GM12878 (cell line): Measurements from ENCODE around the gene KCNS1. TPM values are rescaled to one million over a fixed set of nuclear protein-coding genes. Genes with fewer than 3 reads are reported as not detected.

ENCODE experiments used
- ATAC-seq: fragments of 200-7000 bp; cut with Tn5 transposase; 3 replicates; pipeline ENCODE4 v1.9.1; 2020; ENCODE audit warnings: mild to moderate bottlenecking, moderate library complexity
- BruUV-seq: library from RNA; stranded (reverse); fragments of 400-500 nt; replicated peaks from 2 replicates; lab custom pipeline; 2021; lab: Mats Ljungman, UMichigan
- CTCF ChIA-PET: fragments of 300-600 bp; sonication (Branson Sonifier 250); formaldehyde crosslinking; extraction: SDS; loops from one replicate; lab custom pipeline; 2021; ENCODE audit warnings: inconsistent platforms; lab: Yijun Ruan, JAX
- POLR2A ChIA-PET: fragments of 350-600 bp; formaldehyde crosslinking; extraction: SDS; loops from one replicate; lab custom pipeline; 2021; ENCODE audit warnings: inconsistent platforms; lab: Charles Lee
- RAD21 ChIA-PET: fragments of 300-600 bp; sonication (Branson Sonifier 250); formaldehyde crosslinking; loops from one replicate; lab custom pipeline; 2023; ENCODE audit warnings: antibody characterized with exemption; ENCODE audit not compliant: unreplicated experiment; lab: Charles Lee
- SMC1A ChIA-PET: fragments of 300-600 bp; sonication (Branson Sonifier 250); formaldehyde crosslinking; loops from one replicate; lab custom pipeline; 2023; ENCODE audit not compliant: unreplicated experiment, uncharacterized antibody; lab: Charles Lee
- DNase-seq: peaks from one replicate; pipeline ENCODE4 v3.0.0-alpha.2; 2011; ENCODE audit warnings: low read depth, low spot score
- FAIRE-seq: peaks from 3 replicates; lab custom pipeline; 2011; peaks lifted over from hg19 to GRCh38; lab: Jason Lieb, UNC
- H2AFZ ChIP-seq: 2 replicates; pipeline ENCODE4 v1.6.0; 2011; ENCODE audit warnings: low read depth, low read length, control low read depth; ENCODE audit not compliant: control insufficient read depth
- H3K27ac ChIP-seq: 2 replicates; pipeline ENCODE4 v1.5.1; 2011; ENCODE audit warnings: control low read depth; ENCODE audit not compliant: control insufficient read depth, insufficient read depth
- H3K27me3 ChIP-seq, 2 experiments: replicated peaks in 1 of 2; 2 replicates each; pipeline versions ENCODE4 v1.6.0 to v1.6.1; 2011; ENCODE audit warnings: low read length in 1 of 2; ENCODE audit not compliant: control insufficient read depth in 2 of 2, insufficient read depth in 2 of 2
- H3K36me3 ChIP-seq, 2 experiments: 2 replicates each; pipeline ENCODE4 v1.5.1; 2011; ENCODE audit warnings: low read length in 1 of 2; ENCODE audit not compliant: control insufficient read depth in 2 of 2, insufficient read depth in 2 of 2
- H3K4me1 ChIP-seq: 2 replicates; pipeline ENCODE4 v1.6.1; 2011; ENCODE audit warnings: mild to moderate bottlenecking, low read length, moderate library complexity, mixed read lengths; ENCODE audit not compliant: control insufficient read depth, insufficient read depth
- H3K4me2 ChIP-seq: 2 replicates; pipeline ENCODE4 v1.6.0; 2011; ENCODE audit warnings: control low read depth; ENCODE audit not compliant: control insufficient read depth, insufficient read depth
- H3K4me3 ChIP-seq: fragments of 200-600 bp; sonication (generic); 2 replicates; pipeline ENCODE4 v1.5.1; 2016
- H3K79me2 ChIP-seq: 2 replicates; pipeline ENCODE4 v1.6.0; 2011; ENCODE audit warnings: low read length; ENCODE audit not compliant: control insufficient read depth, insufficient read depth
- H3K9ac ChIP-seq: 2 replicates; pipeline ENCODE4 v1.8.0; 2011; ENCODE audit warnings: low read length, control low read depth, mixed read lengths; ENCODE audit not compliant: control insufficient read depth, insufficient read depth
- H3K9me3 ChIP-seq: replicated peaks from 3 replicates; pipeline ENCODE4 v1.5.1; 2011; ENCODE audit warnings: mild to moderate bottlenecking, low read length; ENCODE audit not compliant: control insufficient read depth, insufficient read depth
- H4K20me1 ChIP-seq: 2 replicates; pipeline ENCODE4 v1.6.0; 2011; ENCODE audit not compliant: control insufficient read depth, insufficient read depth
- ATF7 ChIP-seq: fragments of 450-650 bp; IDR thresholded peaks from 2 replicates; pipeline ENCODE4 v1.6.1; 2016; ENCODE audit warnings: low read depth, mild to moderate bottlenecking
- BACH1 ChIP-seq: fragments of 450-650 bp; IDR thresholded peaks from 2 replicates; pipeline ENCODE4 v1.6.1; 2017; ENCODE audit warnings: mild to moderate bottlenecking, borderline replicate concordance
- CHD1 ChIP-seq: IDR thresholded peaks from 2 replicates; pipeline ENCODE4 v1.6.1; 2012; ENCODE audit warnings: low read depth, low read length, improper control_type of control experiment
- CHD2 ChIP-seq: IDR thresholded peaks from 2 replicates; pipeline ENCODE4 v1.6.1; 2011; ENCODE audit warnings: low read depth, low read length, improper control_type of control experiment, borderline replicate concordance
- CTCF ChIP-seq, 3 experiments: IDR thresholded peaks in 2 of 3; conservative IDR thresholded peaks in 1 of 3; 2 replicates each; pipeline ENCODE4 v1.5.1; 2011; ENCODE audit warnings: low read depth in 3 of 3, low read length in 3 of 3, mild to moderate bottlenecking in 3 of 3, control low read depth in 2 of 3, moderate library complexity in 2 of 3, inconsistent platforms in 1 of 3, mixed read lengths in 1 of 3; ENCODE audit not compliant: control insufficient read depth in 2 of 3, insufficient read depth in 1 of 3; ENCODE audit errors: extremely low read depth in 1 of 3
- ESRRA ChIP-seq: IDR thresholded peaks from 2 replicates; pipeline ENCODE4 v1.6.1; 2012; ENCODE audit warnings: mild to moderate bottlenecking, low read length, improper control_type of control experiment
- ETV6 ChIP-seq, 2 experiments: fragments of 450-650 bp in 1 of 2; IDR thresholded peaks in 1 of 2; conservative IDR thresholded peaks in 1 of 2; 2 replicates each; pipeline ENCODE4 v1.6.1; 2014; ENCODE audit warnings: antibody characterized with exemption in 1 of 2, borderline replicate concordance in 1 of 2, low read depth in 1 of 2, mild to moderate bottlenecking in 1 of 2, moderate library complexity in 1 of 2
- HDAC2 ChIP-seq: fragments of 200-600 bp; sonication (generic); IDR thresholded peaks from 2 replicates; pipeline ENCODE4 v1.6.1; 2017
- KDM1A ChIP-seq: fragments of 200-600 bp; sonication (generic); IDR thresholded peaks from 2 replicates; pipeline ENCODE4 v1.6.1; 2016; ENCODE audit warnings: borderline replicate concordance
- PBX3 ChIP-seq: IDR thresholded peaks from 2 replicates; pipeline ENCODE4 v1.6.1; 2011; ENCODE audit warnings: mild to moderate bottlenecking, low read depth, low read length, moderate library complexity; ENCODE audit not compliant: insufficient replicate concordance
- RCOR1 ChIP-seq: conservative IDR thresholded peaks from 2 replicates; pipeline ENCODE4 v1.6.1; 2012; ENCODE audit warnings: low read depth, low read length, improper control_type of control experiment
- RUNX3 ChIP-seq: IDR thresholded peaks from 2 replicates; pipeline ENCODE4 v1.6.1; 2012; ENCODE audit warnings: low read length, inconsistent platforms
- SPI1 ChIP-seq: IDR thresholded peaks from 2 replicates; pipeline ENCODE4 v1.6.1; 2011; ENCODE audit warnings: low read depth, mild to moderate bottlenecking, low read length, moderate library complexity, borderline replicate concordance; ENCODE audit not compliant: insufficient read depth
- TAF1 ChIP-seq: IDR thresholded peaks from 2 replicates; pipeline ENCODE4 v1.6.1; 2011; ENCODE audit warnings: mild to moderate bottlenecking, low read depth, low read length, borderline replicate concordance
- TARDBP ChIP-seq: IDR thresholded peaks from 2 replicates; pipeline ENCODE4 v1.6.1; 2016; ENCODE audit warnings: borderline replicate concordance
- USF2 ChIP-seq: IDR thresholded peaks from 2 replicates; pipeline ENCODE4 v1.6.1; 2011; ENCODE audit warnings: low read depth, low read length, improper control_type of control experiment, borderline replicate concordance
- ZBTB11 ChIP-seq: fragments of 450-650 bp; formaldehyde crosslinking; IDR thresholded peaks from 2 replicates; pipeline ENCODE4 v1.5.0; 2022; ENCODE audit warnings: mild to moderate bottlenecking, missing genetic modification characterization
- ZNF207 ChIP-seq: fragments of 450-650 bp; IDR thresholded peaks from 2 replicates; pipeline ENCODE4 v1.6.1; 2014; ENCODE audit warnings: antibody characterized with exemption, mild to moderate bottlenecking, borderline replicate concordance
- WGBS: methylation state at CpG from one replicate; pipeline ENCODE4 v1.1.6; 2016; ENCODE audit warnings: low lambda C conversion rate; ENCODE audit not compliant: insufficient replicate concordance, insufficient coverage; ENCODE audit errors: missing lambda C conversion rate; 5-methylcytosine and 5-hydroxymethylcytosine counted together
- in situ Hi-C: fragments of 300-500 bp; cut with MboI; formaldehyde crosslinking; loops from 9 replicates; pipeline ENCODE4 v1.14.3; 2018; ENCODE audit warnings: mixed read lengths
- intact Hi-C: fragments of 100-400 bp; cut with micrococcal nuclease; formaldehyde crosslinking; loops from one replicate; pipeline ENCODE4 v1.14.2; 2022; ENCODE audit not compliant: unreplicated experiment
- polyA plus RNA-seq, 11 experiments: library from polyadenylated mRNA; depleted of rRNA in 4 of 11; unstranded in 6 of 11; stranded (reverse) in 5 of 11; fragments of >200 nt; fragmentation: Nextera tagmentation in 4 of 11; fragmentation: Illumina TruSeq in 1 of 11; extraction: Ambion mirVana in 4 of 11; extraction: Trizol in 1 of 11; gene quantifications; 1 replicate in 1 of 11; 2 replicates in 10 of 11; pipeline versions ENCODE4 v1.2.1 to v1.2.3, GENCODE V29; 2011 to 2016; ENCODE audit warnings: inconsistent platforms in 2 of 11, missing spikeins in 2 of 11, low read depth in 1 of 11
- total RNA-seq, 4 experiments: library from RNA; depleted of rRNA in 3 of 4; stranded (reverse); fragments of >200 nt in 3 of 4; fragmentation: Illumina TruSeq in 1 of 4; extraction: Trizol in 1 of 4; gene quantifications; 2 replicates each; pipeline versions ENCODE4 v1.2.1 to v1.2.3, GENCODE V29; 2013 to 2021

Gene KCNS1
- total and polyA plus RNA-seq, 10 of the 15 experiments (the other 5 are each of a cell fraction or from before 2014, with no cell fraction given) = not detected

GRCh38 chr20:45111285-45111684 lies 10.4 kb upstream of the KCNS1 start:
- Histone ChIP-seq H3K4me3 (no peak overlapping the region), H3K79me2 (no peaks in the 10 kb centered on the region), H3K9me3 (no peaks in the 10 kb centered on the region), H3K36me3 (no peaks in the 10 kb centered on the region), H3K4me1 (no peaks in the 10 kb centered on the region), H3K27me3 (peaks cover 0 to 1% of the 10 kb centered on the region in 2 experiments; a peak in 2 of 4 replicates), H3K27ac (no peak overlapping the region), H2AFZ (no peak overlapping the region), H4K20me1 (no peaks in the 10 kb centered on the region), H3K4me2 (no peak overlapping the region), H3K9ac (no peak overlapping the region)
- DNase-seq (no peak), ATAC-seq (no peak), FAIRE-seq (no peak)
- WGBS = 51% methylated on average over 11 of the region's 11 CpGs
- intact Hi-C loops = no loop called here
- in situ Hi-C loops = no loop called here
- BruUV-seq = no TSS peak
- CTCF ChIA-PET = interaction anchor here (0.7 to 6.8 kb wide), 17 partner anchors 8 to 181 kb away, joined by 3 to 67 read pairs (median 4); no protein-coding TSS in a partner anchor
- SMC1A ChIA-PET = interaction anchor here (1.0 to 6.4 kb wide), 6 partner anchors 15 to 100 kb away, joined by 3 to 25 read pairs (median 4); no protein-coding TSS in a partner anchor
- POLR2A ChIA-PET = no interaction called here
- RAD21 ChIA-PET = interaction anchor here (0.6 to 2.2 kb wide), 7 partner anchors 61 to 425 kb away, joined by 3 to 14 read pairs (median 4); no protein-coding TSS in a partner anchor
- no peak for TF ChIP-seq RUNX3
- TF ChIP-seq KDM1A = no peak
- no peak for TF ChIP-seq HDAC2
- no peak for TF ChIP-seq ZNF207
- no peak for TF ChIP-seq CHD1
- no peak for TF ChIP-seq TARDBP
- TF ChIP-seq RCOR1 = no peak
- no peak for TF ChIP-seq USF2
- TF ChIP-seq CHD2 = no peak
- no peak for TF ChIP-seq CTCF (IDR thresholded peaks at IDR 0.05 in 2 of 3, conservative IDR thresholded peaks at IDR 0.05 in 1 of 3; ENCODE audit: control insufficient read depth in 2 of 3, extremely low read depth in 1 of 3, insufficient read depth in 1 of 3, low read depth in 3 of 3, low read length in 3 of 3)
- TF ChIP-seq ETV6 (conservative IDR thresholded peaks at IDR 0.05 in 1 of 2, IDR thresholded peaks at IDR 0.05 in 1 of 2; ENCODE audit: borderline replicate concordance in 1 of 2, low read depth in 1 of 2) = no peak
- no peak for TF ChIP-seq TAF1
- no peak for TF ChIP-seq PBX3
- no peak for TF ChIP-seq ESRRA
- no peak for TF ChIP-seq ZBTB11 (CRISPR knock-in tag)
- TF ChIP-seq SPI1 = no peak
- no peak for TF ChIP-seq BACH1
- no peak for TF ChIP-seq ATF7
